NCI-H2227 treated with DMSO at 0.1 percent for 48 hours (cell line): Measurements from ENCODE around the gene UBE2D1.

ENCODE experiments used
- DNase-seq: peaks from one replicate; lab custom pipeline; 2025; lab: John Stamatoyannopoulos, UW

The UBE2D1 gene

DNA sequence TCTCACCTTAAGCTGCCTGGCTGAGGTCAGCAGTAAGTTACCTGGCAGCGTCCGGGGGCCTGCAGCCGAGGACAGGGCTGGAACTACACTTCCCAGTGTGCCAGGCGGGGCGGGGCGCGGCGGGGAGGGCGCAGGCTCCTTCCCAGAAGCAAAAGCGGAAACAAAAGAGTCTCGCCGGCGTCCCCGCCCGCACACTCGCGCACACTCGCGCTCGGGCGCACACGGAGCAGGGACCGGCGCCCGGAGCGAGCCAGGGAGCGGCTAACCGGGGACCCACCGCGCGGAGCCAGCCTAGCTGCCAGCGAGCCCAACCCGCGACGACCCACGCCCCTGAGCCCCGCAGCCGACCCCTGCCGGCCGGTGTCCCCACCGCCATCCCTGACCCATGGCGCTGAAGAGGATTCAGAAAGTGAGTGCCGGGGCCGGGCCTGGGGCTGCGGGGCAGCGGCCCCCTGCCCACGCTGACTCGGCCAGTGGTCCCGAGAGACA, at the start of gene UBE2D1:
Gene UBE2D1 (plus strand): TSS at position 190 of the 489 bp plus-strand sequence. CDS start 196 bp downstream, at position 386.
- peak; percentile 65 for DNase-seq

DNA sequence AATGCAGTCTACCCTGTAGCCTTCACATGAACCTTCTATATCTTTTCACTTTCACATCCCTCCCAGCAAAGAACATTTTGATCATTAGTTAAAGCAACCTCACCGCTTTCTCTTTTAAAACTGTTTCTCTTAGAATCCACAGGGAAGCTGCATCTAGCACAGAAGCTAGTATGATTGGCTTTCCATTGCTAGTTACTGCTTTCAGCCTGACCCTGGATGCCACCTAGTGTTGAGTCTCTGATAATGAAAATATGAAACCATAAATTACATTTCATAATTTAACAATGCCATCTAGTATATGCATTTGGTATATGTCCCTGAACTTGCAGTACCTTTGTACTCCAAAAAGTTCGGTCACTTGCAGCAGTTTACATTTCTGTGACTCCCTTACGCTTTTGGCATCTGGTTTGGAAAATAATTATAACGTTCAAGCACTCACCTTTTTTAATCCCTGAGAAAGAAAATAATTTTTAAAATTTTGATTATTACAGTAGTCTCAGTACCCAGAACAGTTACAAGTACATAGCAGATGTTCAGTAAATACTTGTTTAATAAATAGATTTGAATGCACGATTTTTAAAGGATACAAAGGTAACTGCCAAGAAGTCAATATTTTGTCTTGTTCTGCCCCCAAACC, 43.1 kb upstream of the UBE2D1 start:
- DNase-seq, result peak; percentile 34

DNA sequence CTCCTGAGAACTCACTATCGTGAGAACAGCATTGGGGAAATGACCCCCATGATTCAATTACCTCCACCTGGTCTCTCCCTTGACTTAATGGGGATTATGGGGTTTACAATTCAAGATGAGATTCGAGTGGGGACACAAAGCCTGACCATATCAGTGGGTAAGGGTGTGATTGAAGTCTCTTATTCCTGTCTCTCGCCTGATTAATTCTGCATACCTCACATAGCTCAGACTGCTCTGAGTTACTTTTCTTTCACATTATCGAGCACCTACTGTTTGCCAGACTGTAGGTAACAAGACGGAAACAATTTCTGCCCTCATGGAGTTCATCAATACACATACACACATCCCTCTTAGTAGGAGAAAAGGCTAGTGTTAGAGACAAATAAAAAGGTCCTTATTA, 40.8 kb upstream of the UBE2D1 start:
- DNase-seq, result no peak

DNA sequence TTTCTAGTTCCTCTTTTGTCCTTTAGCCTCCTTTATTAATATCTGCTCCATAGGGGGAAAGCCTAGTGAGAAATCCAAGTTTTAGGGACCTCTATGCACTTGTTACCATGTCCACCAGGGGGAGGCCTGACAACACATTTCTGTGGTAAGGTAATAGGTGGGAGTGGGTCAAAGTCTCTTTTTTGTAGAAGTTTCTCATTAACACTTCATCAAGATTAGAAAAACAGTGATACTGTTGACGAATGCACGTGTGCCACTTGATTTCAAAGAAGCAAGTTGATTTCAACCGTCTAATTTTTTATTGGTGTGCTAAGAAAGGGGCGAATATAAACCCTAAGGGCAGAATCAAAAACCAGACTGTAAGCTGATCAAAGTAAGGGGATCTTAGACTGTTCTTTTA, 35.2 kb upstream of the UBE2D1 start:
- DNase-seq, result no peak

DNA sequence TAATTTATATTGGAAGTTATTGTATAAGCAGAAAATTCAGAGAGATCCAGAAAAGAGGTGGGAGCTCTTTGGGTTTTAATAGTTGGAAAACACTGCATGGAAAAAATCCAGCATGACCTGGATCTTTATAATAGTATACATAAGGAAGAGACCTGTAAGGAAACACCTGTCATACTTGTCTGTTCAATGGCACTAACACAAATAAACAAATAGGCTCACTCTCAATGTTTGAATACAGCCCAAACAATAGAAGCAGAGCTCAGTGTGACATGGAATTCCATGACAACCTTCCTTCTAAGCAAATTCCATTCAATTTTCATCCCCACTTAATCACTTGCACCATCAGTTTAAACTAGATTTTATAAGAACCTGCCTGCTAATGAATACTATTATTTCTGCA, 34.1 kb upstream of the UBE2D1 start:
- DNase-seq, result no peak

GRCh38 chr10:58302254-58302653, 32.6 kb upstream of the UBE2D1 start:
- no peak for DNase-seq

GRCh38 chr10:58304099-58304633, 30.6 kb upstream of the UBE2D1 start:
- no peak for DNase-seq

DNA sequence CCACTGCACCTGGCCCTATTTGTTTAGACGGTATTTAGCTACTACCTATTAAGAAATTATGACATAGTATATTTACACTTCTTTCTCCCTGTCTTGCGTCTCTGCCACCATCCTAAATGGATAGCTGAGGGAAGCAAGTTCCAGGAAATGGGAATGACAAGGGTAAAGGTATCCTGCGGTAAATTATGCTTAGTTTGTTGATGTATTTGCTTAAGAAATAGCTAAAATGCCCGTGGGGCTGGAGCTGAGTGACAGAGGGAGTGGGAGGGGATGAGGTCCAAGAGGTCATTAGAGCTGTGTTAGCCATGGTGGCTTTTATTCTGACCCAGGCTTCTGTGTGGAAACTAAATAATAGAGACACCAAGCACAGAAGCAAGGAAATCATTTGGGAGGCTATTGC, 29.0 kb upstream of the UBE2D1 start:
- DNase-seq, result peak; percentile 25

DNA sequence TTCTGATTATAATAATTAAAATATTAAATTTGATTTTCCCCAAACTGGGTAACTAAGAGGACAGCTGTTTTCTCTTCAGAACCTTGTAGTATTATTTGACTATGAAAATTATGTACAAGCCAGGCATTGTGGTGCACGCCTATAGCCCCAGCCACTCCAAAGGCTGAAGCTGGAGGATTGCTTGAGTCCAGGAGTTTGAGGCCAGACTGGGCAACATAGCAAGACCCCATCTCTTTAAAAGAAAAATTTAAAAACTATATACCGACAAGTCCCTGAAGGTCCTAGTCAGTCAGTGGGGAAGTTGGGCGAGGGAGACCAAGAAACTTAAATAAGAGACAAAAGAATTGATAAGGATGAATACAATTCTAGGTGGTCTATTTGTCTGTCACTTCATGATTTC, 27.1 kb upstream of the UBE2D1 start:
- DNase-seq, result no peak

DNA sequence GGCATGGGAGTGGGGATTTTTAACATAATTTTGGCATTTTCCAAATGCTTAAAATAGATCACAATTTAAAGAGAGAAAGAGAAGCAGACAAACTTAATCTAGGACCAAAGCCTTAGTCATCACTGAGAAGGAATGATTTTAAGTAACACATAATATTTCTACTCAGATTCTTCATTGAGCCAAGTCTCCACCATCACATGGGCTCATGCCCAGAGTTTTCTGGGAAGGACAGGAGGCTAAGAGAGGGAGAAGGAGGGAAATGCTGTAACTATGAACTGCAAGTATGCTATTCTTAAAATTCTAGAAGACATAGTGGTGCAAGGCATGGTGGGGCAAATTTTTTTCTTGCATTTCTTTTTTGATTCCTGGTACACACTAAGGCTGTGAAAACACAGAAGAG, 23.8 kb upstream of the UBE2D1 start:
- no peak for DNase-seq

- DNase-seq, result no peak
These were observed 17.9 kb upstream of the UBE2D1 start for GRCh38 chr10:58316874-58317273.

DNA sequence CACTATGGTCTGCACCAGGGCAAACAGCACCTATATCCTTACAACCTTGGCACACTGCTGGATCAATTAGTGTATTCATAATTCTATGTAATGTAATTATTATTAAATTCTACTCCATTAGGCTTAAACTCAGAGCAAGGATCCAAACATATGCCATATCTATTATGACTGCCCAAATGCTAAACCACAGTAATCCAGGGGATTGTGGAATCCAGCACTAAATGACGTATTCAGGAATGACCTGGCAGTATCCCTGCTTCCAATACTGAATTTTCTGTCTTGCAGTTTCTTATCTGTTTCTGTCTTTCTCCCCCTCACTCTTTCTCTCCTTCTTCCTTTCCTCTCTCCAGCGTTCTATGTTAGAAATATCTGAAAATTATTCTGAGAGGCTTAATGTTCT, 16.5 kb upstream of the UBE2D1 start:
- no peak for DNase-seq

DNA sequence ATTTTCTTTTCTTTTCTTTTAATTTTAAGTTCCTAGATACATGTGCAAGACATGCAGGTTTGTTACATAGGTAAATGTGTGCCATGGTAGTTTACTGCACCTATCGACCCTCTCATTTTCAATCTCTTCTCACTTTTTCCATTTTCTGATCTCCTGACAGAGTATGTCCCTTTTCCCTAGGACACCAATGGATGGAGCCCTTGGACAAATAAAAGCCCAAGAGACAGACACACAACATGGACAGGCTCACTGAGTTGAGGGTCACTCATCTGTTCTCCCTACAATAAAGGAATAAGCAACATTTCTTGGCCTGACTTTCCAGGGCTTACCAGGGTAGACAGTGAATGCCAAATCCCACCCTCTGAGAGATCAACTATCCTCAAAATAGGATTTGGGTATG, 15.2 kb upstream of the UBE2D1 start:
- DNase-seq, result no peak

DNA sequence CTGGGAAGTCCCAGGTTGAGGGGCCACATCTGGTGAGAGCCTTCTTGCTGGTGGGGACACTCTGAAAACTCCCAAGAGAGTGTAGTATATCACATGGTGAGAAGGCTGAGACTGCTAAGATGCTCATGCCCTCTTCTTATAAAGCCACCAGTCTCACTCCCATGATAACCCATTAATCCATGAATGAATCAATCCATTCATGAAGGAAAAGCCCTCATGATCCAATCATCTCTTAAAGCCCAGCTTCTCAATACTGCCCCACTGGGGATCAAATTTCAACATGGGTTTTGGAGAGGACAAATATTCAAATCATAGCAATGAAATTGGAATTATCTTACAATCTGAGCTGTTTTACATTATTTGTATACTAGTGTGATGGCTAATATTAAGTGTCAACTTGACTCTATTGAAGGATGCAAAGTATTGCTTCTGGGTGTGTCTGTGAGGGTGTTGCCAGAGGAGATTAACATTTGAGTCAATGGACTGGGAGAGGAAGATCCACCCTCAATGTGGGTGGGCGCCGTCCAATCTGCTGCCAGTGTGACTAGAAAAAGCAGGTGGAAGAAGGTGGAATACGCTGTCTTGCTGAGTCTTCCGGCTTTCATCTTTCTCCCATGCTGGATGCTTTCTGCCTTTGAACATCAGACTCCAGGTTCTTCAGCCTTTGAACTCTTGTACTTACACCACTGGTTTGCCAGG, 14.3 kb upstream of the UBE2D1 start:
- DNase-seq, result no peak

DNA sequence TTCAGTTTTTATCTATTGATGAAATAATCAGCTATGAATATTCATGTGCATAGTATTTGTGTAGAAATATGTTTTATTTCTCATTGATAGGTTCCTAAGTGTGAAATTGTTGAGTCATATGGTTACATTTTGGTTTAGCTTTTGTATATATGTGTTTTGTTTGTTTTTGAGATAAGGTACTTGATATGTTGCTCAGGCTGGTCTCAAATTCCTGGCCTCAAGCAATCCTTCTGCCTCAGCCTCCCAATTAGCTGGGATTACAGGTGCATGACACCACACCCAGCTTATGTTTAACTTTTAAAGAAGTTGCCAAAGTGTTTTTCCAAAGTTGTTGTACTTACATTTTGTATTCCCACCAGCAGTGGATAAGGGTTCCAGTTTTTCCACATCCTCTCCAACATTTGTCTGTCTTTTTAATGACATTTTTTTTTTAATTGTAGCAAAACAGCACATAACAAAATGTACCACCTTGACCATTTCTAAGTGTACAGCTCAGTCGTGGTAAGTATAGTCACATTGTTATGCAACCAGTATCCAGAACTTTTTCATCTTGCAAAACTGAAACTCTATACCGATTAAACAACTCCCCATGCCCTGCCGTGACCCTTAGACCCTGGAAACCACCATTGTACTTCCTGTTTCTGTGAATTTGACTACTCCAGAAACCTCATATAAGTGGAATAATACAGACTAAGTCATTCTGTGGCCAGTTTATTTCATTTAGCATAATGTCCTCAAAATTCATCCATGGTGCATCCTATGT, 12.6 kb upstream of the UBE2D1 start:
- DNase-seq, result no peak

- no peak for DNase-seq
These were observed 12.0 kb upstream of the UBE2D1 start for GRCh38 chr10:58322835-58323209.

- no peak for DNase-seq
These were observed 7.8 kb upstream of the UBE2D1 start for GRCh38 chr10:58326967-58327381.

DNA sequence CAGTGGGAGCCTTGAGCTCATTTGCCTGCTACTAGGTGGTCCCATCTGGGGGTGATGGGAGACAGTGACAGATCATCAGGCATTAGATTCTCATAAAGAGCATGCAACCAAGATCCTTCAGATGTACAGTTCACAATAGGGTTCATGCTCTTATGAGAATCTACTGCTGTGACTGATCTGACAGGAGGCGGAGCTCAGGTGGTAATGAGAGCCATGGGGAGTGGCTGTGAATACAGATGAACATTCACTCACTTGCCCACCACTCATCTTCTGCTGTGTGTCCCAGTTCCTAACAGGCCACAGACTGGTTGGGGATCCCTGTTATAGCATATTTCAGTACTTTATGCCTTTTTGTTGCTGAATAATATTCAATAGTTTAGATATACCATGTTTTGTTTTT, 6.6 kb upstream of the UBE2D1 start:
- no peak for DNase-seq

- DNase-seq, result no peak
These were observed 4.4 kb upstream of the UBE2D1 start for GRCh38 chr10:58330431-58330830.

GRCh38 chr10:58331646-58332045, 3.2 kb upstream of the UBE2D1 start:
- no peak for DNase-seq

DNA sequence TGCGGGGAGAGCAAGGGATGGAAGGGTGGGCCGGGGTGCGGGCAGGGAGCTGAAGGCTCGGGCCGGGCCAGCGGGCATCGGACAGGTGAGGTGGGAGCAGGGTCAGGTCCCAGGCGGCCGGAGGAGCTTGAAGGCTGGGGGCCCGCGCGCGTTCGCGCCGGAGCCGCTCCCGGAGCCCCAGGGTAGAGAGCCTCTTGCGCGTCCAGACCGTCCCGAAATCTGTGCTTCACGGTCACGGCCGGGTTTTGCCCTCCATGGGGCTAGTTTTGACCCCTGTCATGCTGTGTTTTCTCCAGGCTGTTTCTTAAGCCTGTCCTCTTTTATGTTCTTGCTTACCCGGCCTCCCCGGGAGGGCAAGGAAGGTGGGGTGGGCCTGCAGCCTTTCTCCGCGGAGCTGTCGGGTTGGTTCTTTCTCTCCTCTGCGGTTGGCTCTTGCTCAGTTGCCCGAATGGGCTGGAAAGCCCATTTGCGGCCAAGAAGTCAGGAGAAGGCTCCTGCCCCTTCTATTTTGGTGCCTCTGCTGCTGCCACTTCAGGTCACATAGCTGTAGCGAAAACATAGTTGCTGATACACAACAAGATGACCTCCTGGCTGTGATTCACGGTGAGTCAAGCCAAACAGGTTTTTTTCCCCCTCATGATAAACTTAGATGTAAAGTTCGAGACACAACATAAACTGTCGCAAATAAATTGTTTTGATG, 650 bp downstream of the UBE2D1 start:
- no peak for DNase-seq

GRCh38 chr10:58336242-58336641, 1.4 kb downstream of the UBE2D1 start:
- no peak for DNase-seq
